IPS-18c (cell line): ENCODE measurements around the gene MYRFL.
"Not testable (repeated sequence)": the region's sequence is repeated elsewhere in the genome, so short reads cannot be mapped to it uniquely, and the experiment has no call there.

Experiments
- H3K4me3 ChIP-seq: 2 replicates; pipeline ENCODE4 v1.7.0; 2013; ENCODE audit warnings: low read depth, mild to moderate bottlenecking, low read length, moderate library complexity; ENCODE audit not compliant: insufficient read depth
- H3K9me3 ChIP-seq: one replicate; pipeline ENCODE4 v1.6.1; 2013; ENCODE audit warnings: mild to moderate bottlenecking, low read length, moderate library complexity; ENCODE audit not compliant: control insufficient read depth, insufficient read depth

MYRFL gene

DNA sequence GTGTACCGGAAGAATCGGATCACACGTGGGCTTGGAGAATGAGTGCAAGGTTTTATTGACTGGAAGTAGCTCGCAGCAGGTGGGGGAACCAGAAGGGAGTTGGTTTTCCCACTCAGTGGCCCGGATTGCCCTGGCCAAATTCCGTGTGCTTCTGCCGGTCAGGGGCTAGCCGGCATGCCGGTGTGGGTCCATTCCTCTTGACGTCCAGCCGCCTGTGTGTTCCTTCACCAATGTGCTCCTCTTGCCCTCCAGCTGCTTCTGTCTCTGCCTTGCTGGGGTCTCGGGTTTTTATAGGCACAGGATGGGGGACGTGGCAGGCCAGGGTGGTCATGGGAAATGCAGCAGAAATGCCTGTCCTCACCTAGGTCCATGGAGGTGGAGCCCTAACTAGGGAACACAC is 11.0 kb downstream of the MYRFL start:
- Histone ChIP-seq H3K9me3 (no peaks in the 10 kb centered on the region), H3K4me3 (no peak overlapping the region)

GRCh38 chr12:69837191-69837590 is 12.2 kb downstream of the MYRFL start:
- Histone ChIP-seq H3K4me3 (no peak overlapping the region), H3K9me3 (no peaks in the 10 kb centered on the region)

DNA sequence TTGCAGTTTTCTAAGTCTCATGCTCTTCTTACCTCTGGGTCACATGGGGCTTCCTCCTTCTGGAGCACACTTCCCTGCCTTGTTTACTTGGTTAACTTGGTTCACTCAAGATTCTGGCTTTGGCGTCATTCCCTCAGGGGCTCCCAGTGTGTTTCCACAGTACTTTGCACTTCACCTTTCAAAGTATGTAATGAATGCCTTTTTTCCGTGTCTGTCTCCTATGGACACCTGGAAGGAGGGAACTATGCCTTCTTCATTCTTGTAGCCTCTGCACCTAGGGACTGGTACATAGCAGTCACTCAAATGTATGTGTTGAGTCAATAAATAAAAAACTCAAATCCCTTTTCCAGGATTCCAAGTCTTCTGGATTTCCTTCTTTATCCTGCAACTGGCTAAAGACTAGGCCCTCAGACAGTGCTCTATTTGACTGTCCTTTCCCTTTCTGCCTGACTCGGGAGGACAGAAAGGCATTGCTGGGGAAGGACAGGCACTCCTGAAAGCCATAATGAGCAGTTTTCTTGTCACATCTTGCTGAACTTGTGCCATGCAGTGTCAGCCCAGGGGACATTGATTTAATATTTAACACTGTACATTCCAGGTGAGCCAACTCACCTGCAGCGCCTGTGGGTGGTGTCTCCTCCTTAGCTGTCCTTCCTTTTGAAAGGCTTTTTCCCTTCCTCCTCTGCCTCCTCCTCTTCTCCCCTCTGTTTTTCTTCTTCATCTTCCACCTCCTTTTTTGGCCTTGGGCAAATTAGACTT is 12.8 kb downstream of the MYRFL start:
- no peaks in the 10 kb centered on the region for H3K9me3 ChIP-seq
- H3K4me3 ChIP-seq = no peak overlapping the region

GRCh38 chr12:69840727-69841126 is 15.7 kb downstream of the MYRFL start:
- no peaks in the 10 kb centered on the region for H3K9me3 ChIP-seq

GRCh38 chr12:69843608-69844007 is 18.6 kb downstream of the MYRFL start:
- H3K9me3 ChIP-seq = no peaks in the 10 kb centered on the region
- no peak overlapping the region for H3K4me3 ChIP-seq

More at GRCh38 chr12:69840727-69841126, 15.7 kb downstream of the MYRFL start:
- no peak overlapping the region for H3K4me3 ChIP-seq

DNA sequence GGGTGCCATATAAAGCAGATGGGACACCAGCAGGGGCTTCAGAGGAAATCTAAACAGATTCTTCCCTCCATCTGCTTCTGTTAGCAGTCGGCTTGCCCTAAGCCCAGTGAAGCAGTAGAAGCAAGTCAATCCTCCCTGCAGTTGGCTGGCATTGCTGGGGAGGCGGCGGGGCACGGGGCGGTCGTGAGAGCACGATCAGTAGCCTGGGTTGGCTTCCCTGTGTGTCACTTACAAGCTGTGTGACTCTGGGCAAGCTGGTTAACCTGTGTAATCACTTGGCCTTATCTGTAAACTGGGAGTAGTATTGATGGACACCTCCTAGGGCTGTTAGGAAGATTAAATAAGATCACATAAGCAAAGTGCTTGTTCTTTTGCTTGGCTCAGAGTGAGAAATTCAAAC is 19.4 kb downstream of the MYRFL start:
- Histone ChIP-seq H3K4me3 (no peak overlapping the region), H3K9me3 (no peaks in the 10 kb centered on the region)

DNA sequence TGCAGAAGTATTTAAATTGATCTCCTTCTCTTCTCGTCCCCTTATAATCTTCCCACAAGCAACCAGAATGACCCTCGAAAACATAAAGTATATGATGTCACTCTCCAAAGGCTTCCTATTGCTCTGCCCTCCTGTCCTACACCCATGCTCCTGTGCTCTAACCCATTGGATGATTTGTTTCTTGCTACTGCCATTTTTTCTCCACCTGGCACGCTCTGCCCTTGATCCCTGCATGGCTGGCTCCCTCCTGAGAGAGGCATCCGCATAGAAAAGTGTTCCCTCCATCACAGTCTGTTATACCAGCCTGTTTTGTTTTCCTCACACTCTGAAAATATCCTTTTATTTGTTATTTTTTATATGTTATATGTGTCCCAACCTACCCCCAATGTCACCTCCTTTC is 19.8 kb downstream of the MYRFL start:
- no peaks in the 10 kb centered on the region for H3K9me3 ChIP-seq
- H3K4me3 ChIP-seq = no peak overlapping the region

DNA sequence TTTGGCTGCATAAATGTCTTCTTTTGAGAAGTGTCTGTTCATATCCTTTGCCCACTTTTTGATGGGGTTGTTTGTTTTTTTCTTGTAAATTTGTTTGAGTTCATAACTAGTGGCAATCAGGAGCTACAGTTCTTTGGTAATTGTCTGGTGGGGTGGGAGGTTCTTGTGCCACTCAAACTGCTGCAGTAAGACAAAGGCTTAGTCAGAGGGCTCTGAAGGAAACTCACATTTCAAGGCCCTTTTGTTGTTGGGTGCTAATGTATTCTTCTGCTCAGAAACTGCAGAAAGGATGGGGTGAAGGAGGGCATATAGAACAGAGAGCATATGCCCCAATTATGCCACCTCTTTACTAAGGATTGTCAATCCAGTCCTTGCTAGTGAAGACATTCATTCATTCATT is 21.9 kb downstream of the MYRFL start:
- H3K4me3 ChIP-seq = no peak overlapping the region
- H3K9me3 ChIP-seq = no peaks in the 10 kb centered on the region

DNA sequence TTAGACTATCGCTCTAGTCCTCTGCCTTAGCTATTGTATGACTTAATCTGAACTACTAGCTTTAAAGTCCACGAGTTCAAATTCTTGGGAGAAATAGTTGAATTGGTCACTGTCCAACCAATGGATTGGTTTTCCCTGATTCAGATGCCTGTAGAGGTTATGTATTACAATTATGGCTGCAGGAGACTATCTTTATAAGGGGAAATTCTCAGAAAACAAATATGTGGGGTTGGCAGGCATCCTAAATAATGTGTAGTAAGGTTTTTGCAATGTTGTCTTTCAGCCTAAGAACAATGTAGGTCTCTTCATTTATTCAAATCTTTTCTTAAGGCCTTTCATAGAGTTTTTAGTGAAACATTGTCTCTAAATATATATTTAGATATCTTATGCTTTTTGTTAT is 26.9 kb downstream of the MYRFL start:
- Histone ChIP-seq H3K9me3 (no peaks in the 10 kb centered on the region), H3K4me3 (no peak overlapping the region)

GRCh38 chr12:69853176-69853961 is 28.3 kb downstream of the MYRFL start:
- H3K4me3 ChIP-seq, H3K9me3 ChIP-seq: not testable (repeated sequence)

DNA sequence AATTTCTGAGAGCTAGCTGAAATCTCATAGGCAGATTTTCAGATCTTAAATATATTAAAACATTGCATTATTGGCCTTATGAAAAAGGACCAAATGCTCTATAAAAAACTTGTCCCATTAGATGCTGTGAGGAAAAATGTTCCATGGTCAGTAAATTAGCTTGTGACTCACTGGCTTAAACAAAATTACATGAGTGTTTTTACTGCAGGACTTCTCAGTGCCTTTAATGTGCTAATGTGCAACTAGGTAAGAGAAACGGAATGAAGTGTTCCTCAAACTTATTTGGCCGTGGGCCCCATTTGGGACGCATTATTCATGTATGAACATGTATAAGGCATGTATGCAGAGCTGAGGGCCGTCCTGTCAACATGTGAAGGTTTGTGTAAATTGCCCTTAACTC is 41.7 kb downstream of the MYRFL start:
- H3K4me3 ChIP-seq = no peak overlapping the region
- H3K9me3 ChIP-seq = no peaks in the 10 kb centered on the region

DNA sequence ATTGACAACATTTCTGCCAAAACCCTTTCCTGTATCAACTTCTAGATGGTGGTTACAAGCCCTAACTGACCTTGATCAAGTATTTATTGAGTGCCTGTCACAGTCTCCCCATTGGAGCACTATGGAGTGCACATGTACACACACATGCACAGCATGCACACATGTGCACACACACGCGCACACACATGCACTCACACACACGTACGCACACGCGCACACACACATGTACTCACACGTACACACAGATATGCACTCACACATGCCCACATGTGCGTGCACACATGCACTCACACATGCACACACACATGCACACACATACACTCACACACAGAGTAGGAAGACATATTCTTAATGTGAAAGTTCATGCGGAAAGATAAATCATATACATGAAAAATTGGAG is 43.7 kb downstream of the MYRFL start:
- Histone ChIP-seq H3K9me3 (no peaks in the 10 kb centered on the region), H3K4me3 (no peak overlapping the region)

DNA sequence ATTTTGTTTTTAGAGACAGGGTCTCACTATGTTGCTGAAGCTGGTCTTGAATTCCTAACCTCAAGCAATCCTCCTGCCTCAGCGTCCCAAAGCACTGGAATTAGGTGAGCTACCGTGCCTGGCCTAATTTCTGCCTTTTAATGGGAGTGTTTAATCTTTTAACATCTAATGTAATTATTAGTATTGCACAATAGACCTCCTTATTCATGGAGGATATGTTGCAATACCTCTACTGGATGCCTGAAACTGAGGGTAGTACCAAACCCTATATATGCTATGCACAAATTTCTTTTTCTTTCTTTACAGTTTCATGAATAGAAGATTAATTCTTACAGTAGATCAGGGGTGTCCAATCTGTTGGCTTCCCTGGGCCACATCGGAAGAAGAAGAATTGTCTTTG is 47.8 kb downstream of the MYRFL start:
- peaks cover 4% of the 10 kb centered on the region for H3K9me3 ChIP-seq

DNA sequence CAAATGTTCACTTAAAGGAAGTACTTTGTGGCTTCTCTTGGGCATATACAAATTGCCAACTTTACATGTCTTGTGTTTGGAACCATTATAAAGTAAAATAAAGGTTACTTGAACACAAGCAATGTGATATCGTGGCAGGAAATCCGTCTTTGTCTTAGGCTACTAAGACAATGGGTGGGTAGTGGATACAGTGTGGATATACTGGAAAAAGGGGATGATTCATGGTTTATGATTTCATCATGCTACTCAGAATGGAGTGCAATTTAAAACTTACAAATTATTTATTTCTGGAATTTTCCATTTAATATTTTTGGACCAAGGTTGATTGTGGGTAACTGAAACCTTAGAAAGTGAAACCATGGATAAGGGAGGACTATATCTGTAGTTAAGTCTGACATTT is 48.4 kb downstream of the MYRFL start:
- Histone ChIP-seq H3K9me3 (peaks cover 4% of the 10 kb centered on the region), H3K4me3 (no peak overlapping the region)

More for the DNA sequence above, 47.8 kb downstream of the MYRFL start:
- no peak overlapping the region for H3K4me3 ChIP-seq

DNA sequence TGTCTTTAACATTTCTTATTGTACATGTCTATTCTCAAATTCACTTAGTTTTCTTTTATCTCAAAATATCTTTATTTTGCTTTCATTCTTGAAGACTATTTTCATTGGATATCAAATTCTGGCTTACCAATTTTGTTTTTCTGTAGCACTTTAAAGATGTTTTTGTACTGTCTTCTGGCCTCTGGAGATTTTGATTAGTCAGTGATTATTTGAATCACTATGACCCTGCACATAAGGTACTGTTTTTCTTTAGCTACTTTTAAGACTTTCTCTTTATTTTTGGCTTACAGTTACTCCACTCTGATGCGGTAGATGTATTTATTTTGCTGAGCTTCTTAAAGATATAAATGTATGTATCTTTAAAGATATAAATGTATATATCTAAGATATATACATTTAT is 49.6 kb downstream of the MYRFL start:
- Histone ChIP-seq H3K9me3 (peaks cover 4% of the 10 kb centered on the region), H3K4me3 (no peak overlapping the region)

GRCh38 chr12:69875416-69875935 is 50.4 kb downstream of the MYRFL start:
- H3K9me3 ChIP-seq = peaks cover 4% of the 10 kb centered on the region
- no peak overlapping the region for H3K4me3 ChIP-seq

DNA sequence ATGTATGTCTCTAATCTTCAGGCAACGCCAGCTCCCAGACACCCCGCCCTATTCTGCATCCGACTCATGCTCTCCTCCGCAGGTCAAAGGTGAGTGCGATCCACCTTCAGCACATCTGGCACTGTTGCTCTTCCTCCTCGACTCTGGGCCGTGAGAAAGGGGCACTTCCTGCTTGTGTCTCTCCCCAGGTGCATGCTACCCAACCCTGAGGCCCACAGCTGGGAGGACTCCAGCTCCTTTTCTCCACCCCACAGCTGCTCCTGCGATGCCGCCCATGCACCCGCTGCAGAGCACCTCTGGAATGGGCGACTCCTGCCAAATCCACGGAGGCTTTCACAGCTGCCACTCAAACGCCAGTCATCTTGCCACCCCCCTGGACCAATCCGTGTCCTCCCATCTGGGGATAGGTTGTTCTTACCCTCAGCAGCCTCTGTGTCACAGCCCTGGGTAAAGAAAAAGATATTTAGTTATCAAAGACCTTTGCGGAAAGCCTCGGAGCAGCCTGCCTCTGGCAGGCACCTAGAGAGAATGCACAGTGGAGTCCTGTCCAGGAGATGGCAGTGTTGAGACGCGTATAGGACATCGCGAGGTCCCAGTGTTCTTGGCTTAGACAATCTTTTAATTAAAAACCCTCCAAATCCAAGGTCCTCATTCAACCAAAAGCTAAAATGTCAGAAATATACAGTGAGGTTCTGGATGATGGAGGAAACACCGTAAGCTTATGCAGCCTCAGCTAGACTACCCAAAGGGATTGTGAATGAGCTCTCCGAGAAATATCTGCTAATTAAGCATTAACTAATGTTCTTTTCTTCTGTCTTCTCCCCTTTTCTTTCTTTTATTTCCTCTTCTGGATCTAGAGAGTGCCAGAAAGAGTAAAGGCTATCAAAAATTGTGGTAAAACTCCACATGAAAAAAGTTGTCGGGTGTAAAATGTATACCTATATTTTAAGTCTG is 54.3 kb downstream of the MYRFL start:
- H3K4me3 ChIP-seq = 0 out of 2 replicates have a peak overlapping the region, but pooled peaks have one; percentile 5
- H3K9me3 ChIP-seq = peaks cover 4% of the 10 kb centered on the region
